ENCODE measurements around the gene FRMD4A.
A peak's percentile ranks its signal among the peaks of the same experiment; 100 is the strongest.
"Not testable (repeated sequence)": the region's sequence is repeated elsewhere in the genome, so short reads cannot be mapped to it uniquely, and the experiment has no call there.

Gene FRMD4A

GRCh38 chr10:14200698-14201544 lies 129.8 kb downstream of the FRMD4A start:
- FAIRE-seq: no peak
- no peak for DNase-seq (ENCODE audit: insufficient read length, low spot score)
- TF ChIP-seq CTCF (IDR thresholded peaks at IDR 0.05; ENCODE audit: insufficient read depth, missing control alignments): peak; percentile 14

GRCh38 chr10:14199098-14199497 lies 131.6 kb downstream of the FRMD4A start:
- FAIRE-seq; DNase-seq (ENCODE audit: insufficient read length, low spot score): not testable (repeated sequence)

- no peak for DNase-seq (ENCODE audit: insufficient read length, low spot score)
- TF ChIP-seq CTCF (IDR thresholded peaks at IDR 0.05; ENCODE audit: insufficient read depth, missing control alignments): no peak
- no peak for FAIRE-seq
Measured at GRCh38 chr10:14198078-14198477, 132.6 kb downstream of the FRMD4A start.

GRCh38 chr10:14196113-14196512 lies 134.6 kb downstream of the FRMD4A start:
- DNase-seq (ENCODE audit: insufficient read length, low spot score) (no peak), FAIRE-seq (no peak)
- TF ChIP-seq CTCF (IDR thresholded peaks at IDR 0.05; ENCODE audit: insufficient read depth, missing control alignments): no peak

- no peak for DNase-seq (ENCODE audit: insufficient read length, low spot score)
- no peak for FAIRE-seq
Measured at GRCh38 chr10:14195433-14195832, 135.3 kb downstream of the FRMD4A start.

GRCh38 chr10:14192746-14193145 lies 138.0 kb downstream of the FRMD4A start:
- DNase-seq (ENCODE audit: insufficient read length, low spot score): no peak
- TF ChIP-seq CTCF (IDR thresholded peaks at IDR 0.05; ENCODE audit: insufficient read depth, missing control alignments): no peak
- no peak for FAIRE-seq

More at GRCh38 chr10:14195433-14195832, 135.3 kb downstream of the FRMD4A start:
- no peak for TF ChIP-seq CTCF (IDR thresholded peaks at IDR 0.05; ENCODE audit: insufficient read depth, missing control alignments)

DNA sequence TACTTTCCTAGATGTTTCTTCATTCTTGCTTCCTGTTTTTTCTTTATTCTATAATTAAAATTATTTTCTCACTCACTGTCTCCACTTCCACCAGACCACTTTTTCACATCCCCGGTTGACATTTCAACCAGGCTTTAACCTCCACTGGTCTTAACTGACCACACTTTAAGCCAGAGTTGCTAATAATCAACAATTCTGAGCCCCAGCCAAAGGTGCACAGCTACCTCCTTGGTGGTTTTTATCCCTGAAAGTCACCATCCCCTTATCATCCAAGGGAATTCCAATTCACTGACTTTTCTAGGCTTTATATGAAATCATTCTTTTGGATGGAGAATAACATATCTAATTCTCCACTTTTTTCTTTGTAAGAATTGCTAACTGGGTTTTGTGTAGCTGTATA lies 138.9 kb downstream of the FRMD4A start:
- no peak for FAIRE-seq
- no peak for TF ChIP-seq CTCF (IDR thresholded peaks at IDR 0.05; ENCODE audit: insufficient read depth, missing control alignments)
- DNase-seq (ENCODE audit: insufficient read length, low spot score): no peak

All from D721Med (cell line).